MM.1S (cell line): ENCODE results near the gene UXS1.

Source experiments
- DNase-seq: peaks from one replicate; pipeline ENCODE4 v3.0.0-alpha.2; 2015
- H2AFZ ChIP-seq: fragments of 300-600 bp; sonication (generic); 2 replicates; pipeline ENCODE4 v1.6.0; 2016; ENCODE audit warnings: antibody characterized with exemption, low read length
- H3F3A ChIP-seq: fragments of 300-600 bp; sonication (generic); 2 replicates; pipeline ENCODE4 v1.6.1; 2016; ENCODE audit warnings: mild to moderate bottlenecking, antibody characterized with exemption, low read length, moderate library complexity, mixed read lengths; ENCODE audit not compliant: insufficient read depth
- H3K27ac ChIP-seq: fragments of 300-600 bp; sonication (generic); 2 replicates; pipeline ENCODE4 v1.5.1; 2016; ENCODE audit warnings: mild to moderate bottlenecking, low read length
- H3K27me3 ChIP-seq: fragments of 300-600 bp; sonication (generic); replicated peaks from 2 replicates; pipeline ENCODE4 v1.6.0; 2016; ENCODE audit warnings: low read length; ENCODE audit not compliant: insufficient read depth
- H3K36me3 ChIP-seq: fragments of 300-600 bp; sonication (generic); replicated peaks from 2 replicates; pipeline ENCODE4 v1.6.1; 2016; ENCODE audit warnings: mild to moderate bottlenecking, low read length, mixed read lengths; ENCODE audit not compliant: insufficient read depth
- H3K4me1 ChIP-seq: fragments of 300-600 bp; sonication (generic); 2 replicates; pipeline ENCODE4 v1.6.1; 2016; ENCODE audit warnings: low read length, mixed read lengths
- H3K4me2 ChIP-seq: fragments of 300-600 bp; sonication (generic); 2 replicates; pipeline ENCODE4 v1.6.0; 2016; ENCODE audit warnings: low read depth, low read length
- H3K4me3 ChIP-seq: fragments of 300-600 bp; sonication (generic); 2 replicates; pipeline ENCODE4 v1.5.1; 2016; ENCODE audit warnings: low read length, mixed read lengths
- H3K79me2 ChIP-seq: fragments of 300-600 bp; sonication (generic); 2 replicates; pipeline ENCODE4 v1.6.1; 2016; ENCODE audit warnings: mixed run types, low read length, mixed read lengths
- H3K9ac ChIP-seq: fragments of 300-600 bp; sonication (generic); 2 replicates; pipeline ENCODE4 v1.6.1; 2016; ENCODE audit warnings: low read length, mixed read lengths
- H3K9me2 ChIP-seq: fragments of 300-600 bp; sonication (generic); replicated peaks from 2 replicates; pipeline ENCODE4 v1.6.1; 2016; ENCODE audit warnings: mild to moderate bottlenecking, low read length, mixed read lengths; ENCODE audit not compliant: insufficient read depth
- H3K9me3 ChIP-seq: fragments of 300-600 bp; sonication (generic); replicated peaks from 2 replicates; pipeline ENCODE4 v1.6.1; 2016; ENCODE audit warnings: mild to moderate bottlenecking, low read length, mixed read lengths; ENCODE audit not compliant: insufficient read depth
- H4K20me1 ChIP-seq: fragments of 300-600 bp; sonication (generic); 2 replicates; pipeline ENCODE4 v1.6.1; 2016; ENCODE audit warnings: mild to moderate bottlenecking, low read length, moderate library complexity, mixed read lengths; ENCODE audit not compliant: insufficient read depth
- EZH2 ChIP-seq: fragments of 300-600 bp; sonication (generic); optimal IDR thresholded peaks from 2 replicates; pipeline ENCODE3; 2017; ENCODE audit warnings: low read depth, mild to moderate bottlenecking, antibody characterized with exemption, low read length, mixed read lengths
- EZH2phosphoT487 ChIP-seq: fragments of 300-600 bp; sonication (generic); IDR thresholded peaks from 2 replicates; pipeline ENCODE4 v1.6.1; 2018; ENCODE audit warnings: antibody characterized with exemption, low read length
- TF ChIP-seq, protein P1 (sequence below): fragments of 300-600 bp; sonication (generic); IDR thresholded peaks from 2 replicates; pipeline ENCODE4 v1.5.1; 2016; ENCODE audit warnings: antibody characterized with exemption, low read length, mixed read lengths

Gene UXS1

DNA sequence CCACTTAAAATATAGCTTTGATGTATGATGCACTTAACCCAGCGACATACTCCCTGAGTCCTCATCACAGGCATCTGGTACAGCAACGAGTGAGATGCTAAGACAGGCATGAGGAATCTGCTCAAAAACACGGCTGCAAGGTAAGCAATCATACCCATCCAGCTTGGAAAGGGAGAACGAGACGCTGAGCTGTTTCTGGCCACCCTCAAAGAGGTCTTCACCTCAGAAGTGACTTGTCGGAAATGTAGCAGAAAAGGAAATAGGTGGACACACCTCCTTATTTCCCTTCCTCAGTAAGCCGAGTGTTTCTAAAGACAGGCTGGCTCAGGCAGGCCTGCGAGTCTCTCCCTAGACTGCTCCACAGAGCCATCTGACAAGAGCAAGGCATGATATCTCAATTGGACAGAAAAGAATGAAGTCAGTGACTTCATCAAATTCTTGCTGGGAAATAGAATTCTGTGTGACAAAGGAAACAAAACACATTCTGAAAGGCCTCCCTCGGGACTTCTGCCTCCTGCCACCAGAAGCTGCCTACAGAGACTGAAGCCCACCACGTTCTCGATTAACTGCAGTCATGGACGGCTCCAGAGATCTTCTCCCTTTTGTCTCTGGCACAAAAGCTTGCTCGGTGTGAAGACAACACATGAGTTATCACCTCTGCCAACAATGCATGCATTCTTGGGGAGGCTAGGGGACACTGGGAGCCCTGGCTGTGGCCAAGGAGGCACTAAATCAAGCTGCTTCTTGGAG is 84.3 kb downstream of the UXS1 start:
- TF ChIP-seq EZH2 (no peak), EZH2phosphoT487 (no peak)
- TF ChIP-seq, protein P1, sequence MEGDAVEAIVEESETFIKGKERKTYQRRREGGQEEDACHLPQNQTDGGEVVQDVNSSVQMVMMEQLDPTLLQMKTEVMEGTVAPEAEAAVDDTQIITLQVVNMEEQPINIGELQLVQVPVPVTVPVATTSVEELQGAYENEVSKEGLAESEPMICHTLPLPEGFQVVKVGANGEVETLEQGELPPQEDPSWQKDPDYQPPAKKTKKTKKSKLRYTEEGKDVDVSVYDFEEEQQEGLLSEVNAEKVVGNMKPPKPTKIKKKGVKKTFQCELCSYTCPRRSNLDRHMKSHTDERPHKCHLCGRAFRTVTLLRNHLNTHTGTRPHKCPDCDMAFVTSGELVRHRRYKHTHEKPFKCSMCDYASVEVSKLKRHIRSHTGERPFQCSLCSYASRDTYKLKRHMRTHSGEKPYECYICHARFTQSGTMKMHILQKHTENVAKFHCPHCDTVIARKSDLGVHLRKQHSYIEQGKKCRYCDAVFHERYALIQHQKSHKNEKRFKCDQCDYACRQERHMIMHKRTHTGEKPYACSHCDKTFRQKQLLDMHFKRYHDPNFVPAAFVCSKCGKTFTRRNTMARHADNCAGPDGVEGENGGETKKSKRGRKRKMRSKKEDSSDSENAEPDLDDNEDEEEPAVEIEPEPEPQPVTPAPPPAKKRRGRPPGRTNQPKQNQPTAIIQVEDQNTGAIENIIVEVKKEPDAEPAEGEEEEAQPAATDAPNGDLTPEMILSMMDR, result no peak
- no peaks in the 10 kb centered on the region for H3K4me1 ChIP-seq
- H3K27me3 ChIP-seq, result no peaks in the 10 kb centered on the region
- H4K20me1 ChIP-seq, result no peaks in the 10 kb centered on the region
- no peak overlapping the region for H2AFZ ChIP-seq
- H3K9me2 ChIP-seq, result no peaks in the 10 kb centered on the region
- DNase-seq, result no peak
- H3F3A ChIP-seq, result no peaks in the 10 kb centered on the region
- H3K36me3 ChIP-seq, result no peaks in the 10 kb centered on the region
- no peak overlapping the region for H3K27ac ChIP-seq
- H3K9ac ChIP-seq, result no peak overlapping the region
- H3K4me3 ChIP-seq, result no peak overlapping the region
- H3K4me2 ChIP-seq, result no peak overlapping the region
- H3K79me2 ChIP-seq, result no peaks in the 10 kb centered on the region
- no peaks in the 10 kb centered on the region for H3K9me3 ChIP-seq

DNA sequence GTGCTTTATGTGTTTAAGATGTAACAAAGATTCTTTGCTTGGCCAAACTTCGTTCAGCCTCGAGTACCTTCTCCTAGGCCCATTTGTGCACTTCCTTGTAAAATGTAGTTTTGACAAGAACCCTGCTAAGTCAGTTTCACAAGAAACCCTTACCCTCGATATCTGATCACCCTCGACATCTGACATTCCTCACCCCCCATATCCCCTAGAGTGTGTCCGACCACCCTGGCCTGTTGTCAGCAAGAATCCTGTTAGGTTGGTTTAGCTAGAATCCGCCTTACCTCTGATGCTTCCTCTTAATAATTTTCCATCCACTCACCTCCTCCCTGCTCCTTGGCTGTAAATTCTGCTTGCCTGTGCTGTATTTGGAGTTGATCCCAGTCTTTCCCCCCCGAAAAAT is 85.3 kb downstream of the UXS1 start:
- no peaks in the 10 kb centered on the region for H3K9me3 ChIP-seq
- no peak for DNase-seq
- no peak overlapping the region for H3K4me2 ChIP-seq
- no peaks in the 10 kb centered on the region for H4K20me1 ChIP-seq
- no peaks in the 10 kb centered on the region for H3K4me1 ChIP-seq
- H2AFZ ChIP-seq, result no peak overlapping the region
- TF ChIP-seq, protein P1, result no peak
- no peak for TF ChIP-seq EZH2
- TF ChIP-seq EZH2phosphoT487, result no peak
- H3K27me3 ChIP-seq, result no peaks in the 10 kb centered on the region
- no peak overlapping the region for H3K9ac ChIP-seq
- no peaks in the 10 kb centered on the region for H3K9me2 ChIP-seq
- no peaks in the 10 kb centered on the region for H3K36me3 ChIP-seq
- no peak overlapping the region for H3K4me3 ChIP-seq
- H3K27ac ChIP-seq, result no peak overlapping the region
- H3K79me2 ChIP-seq, result no peaks in the 10 kb centered on the region
- H3F3A ChIP-seq, result no peaks in the 10 kb centered on the region

DNA sequence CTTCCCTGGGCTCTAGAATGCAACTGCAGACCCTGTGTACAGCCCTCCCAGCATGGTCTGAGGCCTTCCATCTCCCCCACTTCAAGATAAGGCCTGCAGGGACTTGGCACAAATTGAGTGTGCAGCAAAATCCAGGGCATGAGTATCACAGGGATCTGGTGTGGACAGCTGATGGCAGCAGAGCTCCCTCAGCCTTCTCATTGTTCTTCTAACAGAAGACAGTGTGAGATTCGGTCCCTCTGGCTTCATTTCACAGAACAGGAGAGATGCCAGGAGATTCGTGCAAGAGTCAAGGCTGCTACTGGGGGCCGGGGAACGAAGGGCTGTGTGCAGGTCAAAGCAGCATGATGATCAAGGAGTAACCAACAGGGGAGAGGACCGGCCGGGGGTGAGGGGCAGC is 85.8 kb downstream of the UXS1 start:
- H3K36me3 ChIP-seq, result no peaks in the 10 kb centered on the region
- H3K4me2 ChIP-seq, result no peak overlapping the region
- no peaks in the 10 kb centered on the region for H3K9me3 ChIP-seq
- DNase-seq, result no peak
- no peaks in the 10 kb centered on the region for H3F3A ChIP-seq
- no peak overlapping the region for H2AFZ ChIP-seq
- H4K20me1 ChIP-seq, result no peaks in the 10 kb centered on the region
- H3K27me3 ChIP-seq, result no peaks in the 10 kb centered on the region
- no peaks in the 10 kb centered on the region for H3K9me2 ChIP-seq
- no peak overlapping the region for H3K27ac ChIP-seq
- no peak overlapping the region for H3K4me3 ChIP-seq
- no peaks in the 10 kb centered on the region for H3K79me2 ChIP-seq
- H3K4me1 ChIP-seq, result no peaks in the 10 kb centered on the region
- TF ChIP-seq EZH2phosphoT487 (no peak), EZH2 (no peak)
- TF ChIP-seq, protein P1, result no peak
- no peak overlapping the region for H3K9ac ChIP-seq
